Mucosa of gallbladder (tissue), 1 donor: ENCODE measurements around the gene RAPGEF5. TPM values are rescaled to one million over a fixed set of nuclear protein-coding genes. Genes with fewer than 3 reads are reported as not detected.
A peak's percentile ranks its signal among the peaks of the same experiment; 100 is the strongest.

Experiments used
- DNase-seq: peaks from one replicate; pipeline ENCODE4 v3.0.0-alpha.2; 2020; ENCODE audit warnings: low spot score
- total RNA-seq: library from RNA; stranded (reverse); gene quantifications from one replicate; pipeline ENCODE4 v1.2.1, GENCODE V29; 2021
- donor health status: DM: no; HTN: no; CAD: no.

Gene RAPGEF5
- total RNA-seq, 1 donor from 2014 or later, result 53.4 TPM

GRCh38 chr7:22305706-22306105 lies 51.2 kb downstream of the RAPGEF5 start:
- no peak for DNase-seq

GRCh38 chr7:22302951-22303423 lies 54.0 kb downstream of the RAPGEF5 start:
- DNase-seq, result no peak

- no peak for DNase-seq
Measured at GRCh38 chr7:22302193-22302592, 54.8 kb downstream of the RAPGEF5 start.

GRCh38 chr7:22301790-22302189 lies 55.2 kb downstream of the RAPGEF5 start:
- DNase-seq, result peak; percentile 33

GRCh38 chr7:22300839-22301238 lies 56.1 kb downstream of the RAPGEF5 start:
- no peak for DNase-seq

- DNase-seq, result no peak
Measured at GRCh38 chr7:22296916-22297315, 60.0 kb downstream of the RAPGEF5 start.

GRCh38 chr7:22296265-22296566 lies 60.7 kb downstream of the RAPGEF5 start:
- no peak for DNase-seq

GRCh38 chr7:22295402-22296264 lies 61.3 kb downstream of the RAPGEF5 start:
- DNase-seq, result no peak

- DNase-seq, result no peak
Measured at GRCh38 chr7:22292531-22292930, 64.4 kb downstream of the RAPGEF5 start.

- no peak for DNase-seq
Measured at GRCh38 chr7:22291977-22292376, 65.0 kb downstream of the RAPGEF5 start.

- no peak for DNase-seq
Measured at GRCh38 chr7:22288202-22288601, 68.8 kb downstream of the RAPGEF5 start.

GRCh38 chr7:22287412-22287811 lies 69.5 kb downstream of the RAPGEF5 start:
- DNase-seq, result no peak

GRCh38 chr7:22286436-22286835 lies 70.5 kb downstream of the RAPGEF5 start:
- DNase-seq, result no peak

- no peak for DNase-seq
Measured at GRCh38 chr7:22281481-22281880, 75.5 kb downstream of the RAPGEF5 start.

GRCh38 chr7:22280031-22280430 lies 76.9 kb downstream of the RAPGEF5 start:
- DNase-seq, result no peak

GRCh38 chr7:22278660-22279059 lies 78.3 kb downstream of the RAPGEF5 start:
- no peak for DNase-seq

- DNase-seq, result no peak
Measured at GRCh38 chr7:22277375-22277774, 79.6 kb downstream of the RAPGEF5 start.

- DNase-seq, result no peak
Measured at GRCh38 chr7:22275661-22276060, 81.3 kb downstream of the RAPGEF5 start.

- DNase-seq, result no peak
Measured at GRCh38 chr7:22271311-22271710, 85.6 kb downstream of the RAPGEF5 start.

- no peak for DNase-seq
Measured at GRCh38 chr7:22270371-22270770, 86.6 kb downstream of the RAPGEF5 start.

- peak; percentile 63 for DNase-seq
Measured at GRCh38 chr7:22269963-22270362, 87.0 kb downstream of the RAPGEF5 start.

- no peak for DNase-seq
Measured at GRCh38 chr7:22268884-22269421, 88.0 kb downstream of the RAPGEF5 start.

GRCh38 chr7:22267930-22268615 lies 88.9 kb downstream of the RAPGEF5 start:
- DNase-seq, result no peak
